GM10248 (cell line): ENCODE measurements around the gene DIP2A.

Experiments used
- CTCF ChIA-PET: fragments of 300-600 bp; sonication (Branson Sonifier 250); formaldehyde crosslinking; extraction: SDS; loops from one replicate; lab custom pipeline; 2021; ENCODE audit warnings: antibody characterized with exemption; lab: Yijun Ruan, JAX
- POLR2A ChIA-PET: fragments of 350-650 bp; sonication (Branson Sonifier 250); formaldehyde crosslinking; extraction: SDS; loops from one replicate; lab custom pipeline; 2020; ENCODE audit warnings: antibody characterized with exemption; lab: Yijun Ruan, JAX
- DNase-seq: peaks from one replicate; pipeline ENCODE4 v3.0.0; 2012; ENCODE audit errors: extremely low spot score
- CTCF ChIP-seq: IDR thresholded peaks from 2 replicates; pipeline ENCODE4 v1.5.1; 2012; ENCODE audit warnings: mild to moderate bottlenecking, low read depth; ENCODE audit errors: extremely low read depth, missing control alignments, control extremely low read depth

DIP2A gene

GRCh38 chr21:46603228-46603627 lies 144.5 kb downstream of the DIP2A start:
- DNase-seq: no peak
- TF ChIP-seq CTCF: no peak
- ChIA-PET POLR2A (no interaction called here), CTCF (no interaction called here)

GRCh38 chr21:46604329-46604974 lies 145.8 kb downstream of the DIP2A start:
- CTCF ChIA-PET: interaction anchor here (1.0 to 1.3 kb wide), 2 partner anchors 24 to 461 kb away, joined by 3 read pairs; no protein-coding TSS in a partner anchor

DNA sequence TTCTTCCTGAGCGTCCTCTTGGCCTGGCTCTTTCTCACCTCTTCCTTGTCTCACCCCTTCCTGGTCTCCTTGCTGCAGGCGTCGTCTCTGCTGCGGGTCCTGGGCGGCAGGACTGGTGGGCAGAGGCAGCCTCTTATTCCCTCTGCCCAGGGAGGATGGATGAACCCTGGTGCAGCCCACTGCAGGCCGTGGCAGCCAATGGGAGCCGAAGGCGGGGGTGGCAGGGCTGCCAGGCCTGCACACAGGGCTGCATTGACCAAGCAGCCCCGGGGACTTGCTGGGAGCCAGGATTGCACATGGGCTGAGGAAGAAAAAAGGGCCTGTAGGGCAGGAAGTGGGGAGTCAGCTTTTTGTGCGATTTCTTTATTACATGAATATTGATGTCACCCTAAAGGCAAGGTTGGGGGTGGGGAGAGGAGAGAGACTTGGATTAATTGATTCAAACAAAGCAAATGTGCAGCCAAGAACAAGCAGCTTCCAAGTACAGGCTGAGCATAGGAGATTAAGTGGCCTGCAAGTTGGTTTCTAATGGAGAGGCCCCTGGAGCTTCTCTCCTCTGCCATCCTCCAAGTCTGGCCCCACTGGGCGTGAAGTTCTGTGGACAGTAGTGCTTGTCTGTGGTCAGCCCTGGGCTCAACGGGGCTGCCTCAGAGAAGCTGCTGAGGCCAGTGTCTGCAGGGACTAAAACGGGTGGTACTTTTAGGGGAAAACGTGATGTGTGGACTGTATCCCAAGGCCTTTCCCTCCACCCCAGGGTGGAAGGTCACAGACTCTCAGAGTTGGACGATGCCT lies 146.5 kb downstream of the DIP2A start, which contains the start of gene S100B:
Gene S100B, minus strand, starts transcription at position 108 of the 792 bp plus-strand sequence. CDS start 2,667 bp downstream, outside the sequence.
- POLR2A ChIA-PET: no interaction called here
- DNase-seq: no peak
- CTCF ChIA-PET: interaction anchor here (1.0 to 1.3 kb wide), 2 partner anchors 24 to 462 kb away, joined by 3 read pairs; no protein-coding TSS in a partner anchor
- TF ChIP-seq CTCF: no peak

More at GRCh38 chr21:46604329-46604974, 145.8 kb downstream of the DIP2A start:
- DNase-seq: no peak
- POLR2A ChIA-PET: no interaction called here
- TF ChIP-seq CTCF: no peak

GRCh38 chr21:46605767-46606426 lies 147.2 kb downstream of the DIP2A start:
- DNase-seq: peak; percentile 72
- no peak for TF ChIP-seq CTCF
- ChIA-PET CTCF (interaction anchor here (0.9 to 1.3 kb wide), 4 partner anchors 12 to 462 kb away, joined by 3 read pairs; partner anchors contain the start of gene PRMT2), POLR2A (no interaction called here)

- no peak for TF ChIP-seq CTCF
- ChIA-PET CTCF (interaction anchor here (0.9 to 1.2 kb wide), 2 partner anchors 12 to 29 kb away, joined by 3 read pairs; partner anchors contain the start of gene PRMT2), POLR2A (no interaction called here)
- no peak for DNase-seq
Observed at GRCh38 chr21:46606427-46606813, 147.7 kb downstream of the DIP2A start.

GRCh38 chr21:46607636-46608035 lies 148.9 kb downstream of the DIP2A start:
- peak; percentile 15 for DNase-seq
- ChIA-PET CTCF (interaction anchor here (0.9 to 3.4 kb wide), 5 partner anchors 10 to 464 kb away, joined by 3 to 15 read pairs (median 3); partner anchors contain the start of gene PRMT2), POLR2A (no interaction called here)
- TF ChIP-seq CTCF: no peak
